Activated T-helper 17 cell treated with anti-CD3 and anti-CD28 coated beads, Interleukin-2, amount 50 U/mL, for 72 hours (primary cell): ENCODE data around the gene LRRC51. TPM values are rescaled to one million over a fixed set of nuclear protein-coding genes. Genes with fewer than 3 reads are reported as not detected.
"Not testable (repeated sequence)": the region's sequence is repeated elsewhere in the genome, so short reads cannot be mapped to it uniquely, and the experiment has no call there.

Experiments used
- ATAC-seq: fragments of 150-1000 bp; cut with Tn5 transposase; replicated peaks from 2 replicates; pipeline ENCODE4 v1.10.0; 2021; ENCODE audit warnings: mild to moderate bottlenecking, moderate library complexity
- H3K27ac Mint-ChIP-seq: one replicate; pipeline ENCODE4 v1.8.0; 2022; ENCODE audit warnings: mixed read lengths
- H3K27me3 Mint-ChIP-seq: one replicate; pipeline ENCODE4 v1.8.0; 2022; ENCODE audit warnings: mixed read lengths
- H3K36me3 Mint-ChIP-seq: one replicate; pipeline ENCODE4 v1.8.0; 2022; ENCODE audit warnings: low read depth, mild to moderate bottlenecking, mixed read lengths
- H3K4me1 Mint-ChIP-seq: one replicate; pipeline ENCODE4 v1.8.0; 2022; ENCODE audit warnings: mixed read lengths
- H3K4me3 Mint-ChIP-seq: one replicate; pipeline ENCODE4 v1.8.0; 2022; ENCODE audit warnings: mild to moderate bottlenecking, mixed read lengths
- H3K9me3 Mint-ChIP-seq: one replicate; pipeline ENCODE4 v1.8.0; 2022; ENCODE audit warnings: mixed read lengths
- total RNA-seq, 2 donors: library from RNA; stranded (reverse); gene quantifications; one replicate each; pipeline ENCODE4 v1.2.3, GENCODE V29; 2022

The LRRC51 gene
- total RNA-seq, 2 donors from 2014 or later = 3.3 to 5.4 TPM

GRCh38 chr11:72129381-72129780, 48.7 kb downstream of the LRRC51 start:
- no peak for ATAC-seq
- no peak overlapping the region for H3K27ac Mint-ChIP-seq

DNA sequence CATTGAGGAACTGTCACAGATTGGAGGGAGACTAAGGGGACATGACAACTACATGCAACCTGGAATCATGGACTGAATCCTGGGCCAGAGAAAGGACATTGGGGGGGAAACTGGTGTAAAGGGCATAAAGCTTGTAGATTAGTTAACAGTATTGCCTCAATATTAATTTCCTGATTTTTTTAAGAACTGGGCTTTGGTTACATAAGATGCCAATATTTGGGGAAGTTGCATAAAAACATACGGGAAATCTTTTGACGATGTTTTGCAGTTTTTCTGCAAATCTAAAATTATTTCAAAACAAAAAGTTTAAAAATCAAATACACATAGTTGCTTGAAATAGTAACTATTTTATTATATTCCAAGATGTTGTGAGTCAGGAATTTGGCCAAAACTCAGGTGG, 52.0 kb downstream of the LRRC51 start:
- no peaks in the 10 kb centered on the region for H3K4me1 Mint-ChIP-seq
- no peak overlapping the region for H3K27ac Mint-ChIP-seq
- no peak for ATAC-seq
- H3K9me3 Mint-ChIP-seq = peaks cover 5% of the 10 kb centered on the region
- H3K4me3 Mint-ChIP-seq = no peak overlapping the region
- no peaks in the 10 kb centered on the region for H3K36me3 Mint-ChIP-seq
- H3K27me3 Mint-ChIP-seq = peaks cover 16% of the 10 kb centered on the region

More at GRCh38 chr11:72129381-72129780, 48.7 kb downstream of the LRRC51 start:
- H3K36me3 Mint-ChIP-seq = no peaks in the 10 kb centered on the region
- H3K9me3 Mint-ChIP-seq = peaks cover 5% of the 10 kb centered on the region
- H3K4me3 Mint-ChIP-seq = no peak overlapping the region
- peaks cover 5% of the 10 kb centered on the region for H3K4me1 Mint-ChIP-seq
- peaks cover 13% of the 10 kb centered on the region for H3K27me3 Mint-ChIP-seq

GRCh38 chr11:72135473-72135872, 54.8 kb downstream of the LRRC51 start, which contains the start of gene FOLR3:
FOLR3 (plus strand) TSS chr11:72135725; CDS start chr11:72135953, 228 bp downstream.
- not testable (repeated sequence) for H3K27ac Mint-ChIP-seq, H3K36me3 Mint-ChIP-seq, H3K9me3 Mint-ChIP-seq, H3K4me3 Mint-ChIP-seq, H3K4me1 Mint-ChIP-seq, ATAC-seq
- H3K27me3 Mint-ChIP-seq = peaks cover 15% of the 10 kb centered on the region

DNA sequence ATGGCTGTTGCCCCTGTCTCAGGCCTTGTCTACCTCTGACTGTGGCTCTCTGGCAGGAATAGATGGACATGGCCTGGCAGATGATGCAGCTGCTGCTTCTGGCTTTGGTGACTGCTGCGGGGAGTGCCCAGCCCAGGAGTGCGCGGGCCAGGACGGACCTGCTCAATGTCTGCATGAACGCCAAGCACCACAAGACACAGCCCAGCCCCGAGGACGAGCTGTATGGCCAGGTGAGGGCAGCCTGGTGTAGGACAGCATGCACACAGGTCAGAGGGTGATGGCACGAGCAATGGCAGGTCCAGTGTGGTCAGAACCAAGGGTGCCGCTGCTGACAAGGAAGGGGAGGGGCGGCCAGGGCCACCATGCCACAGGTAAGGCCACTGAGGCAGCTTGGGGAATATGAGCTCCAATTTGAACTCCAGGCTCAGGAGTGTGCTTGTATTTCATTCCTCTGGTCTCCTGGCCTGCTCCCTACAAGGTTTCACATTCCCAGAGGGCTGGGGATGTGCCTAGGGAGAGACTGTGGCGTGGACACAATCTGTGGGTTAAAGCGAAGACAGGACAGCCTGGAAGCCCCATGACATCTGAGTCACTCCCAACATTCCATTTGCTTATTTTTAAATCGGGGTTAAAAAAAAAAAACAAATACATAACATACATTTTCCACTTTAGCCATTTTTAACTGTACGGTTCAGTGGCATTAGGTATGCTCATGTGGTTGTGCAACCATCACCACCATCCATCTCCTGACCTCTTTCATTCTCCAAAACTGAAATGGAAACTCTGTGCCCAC, 55.4 kb downstream of the LRRC51 start:
- H3K4me1 Mint-ChIP-seq = peaks cover 10% of the 10 kb centered on the region
- H3K9me3 Mint-ChIP-seq = no peaks in the 10 kb centered on the region
- H3K36me3 Mint-ChIP-seq = no peaks in the 10 kb centered on the region
- no peak overlapping the region for H3K4me3 Mint-ChIP-seq
- no peak for ATAC-seq
- H3K27me3 Mint-ChIP-seq = peaks cover 15% of the 10 kb centered on the region
- no peak overlapping the region for H3K27ac Mint-ChIP-seq

GRCh38 chr11:72136684-72137262, 56.1 kb downstream of the LRRC51 start:
- Mint-ChIP-seq H3K4me1 (peaks cover 16% of the 10 kb centered on the region), H3K4me3 (no peak overlapping the region), H3K27me3 (peaks cover 15% of the 10 kb centered on the region), H3K9me3 (no peaks in the 10 kb centered on the region), H3K27ac (no peak overlapping the region), H3K36me3 (no peaks in the 10 kb centered on the region)
- peak; percentile 34 for ATAC-seq

DNA sequence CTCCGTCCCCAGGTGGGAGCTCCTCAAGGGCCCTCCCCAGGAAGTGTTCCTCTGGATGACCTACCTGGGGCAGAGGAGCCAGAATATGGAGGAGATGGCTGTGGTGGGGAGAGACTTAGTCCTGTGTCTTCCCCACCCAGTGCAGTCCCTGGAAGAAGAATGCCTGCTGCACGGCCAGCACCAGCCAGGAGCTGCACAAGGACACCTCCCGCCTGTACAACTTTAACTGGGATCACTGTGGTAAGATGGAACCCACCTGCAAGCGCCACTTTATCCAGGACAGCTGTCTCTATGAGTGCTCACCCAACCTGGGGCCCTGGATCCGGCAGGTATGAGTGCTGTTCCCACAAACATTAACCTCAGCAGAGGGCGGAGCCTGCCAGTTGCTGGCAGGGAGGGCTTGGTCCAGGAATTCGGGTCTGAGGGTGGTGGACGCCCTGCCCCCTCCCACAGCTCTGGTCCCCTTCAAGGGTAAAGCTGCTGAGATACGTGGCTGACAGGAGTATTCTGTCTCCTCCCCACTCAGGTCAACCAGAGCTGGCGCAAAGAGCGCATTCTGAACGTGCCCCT, 58.3 kb downstream of the LRRC51 start:
- ATAC-seq = no peak
- no peak overlapping the region for H3K4me3 Mint-ChIP-seq
- H3K36me3 Mint-ChIP-seq = no peaks in the 10 kb centered on the region
- peaks cover 22% of the 10 kb centered on the region for H3K4me1 Mint-ChIP-seq
- no peak overlapping the region for H3K27ac Mint-ChIP-seq
- H3K27me3 Mint-ChIP-seq = peaks cover 11% of the 10 kb centered on the region
- H3K9me3 Mint-ChIP-seq = no peaks in the 10 kb centered on the region

- Mint-ChIP-seq H3K27ac (no peak overlapping the region), H3K4me3 (no peak overlapping the region), H3K36me3 (no peaks in the 10 kb centered on the region), H3K4me1 (peaks cover 23% of the 10 kb centered on the region), H3K9me3 (no peaks in the 10 kb centered on the region), H3K27me3 (peaks cover 11% of the 10 kb centered on the region)
- no peak for ATAC-seq
Measured at GRCh38 chr11:72139500-72139899, 58.9 kb downstream of the LRRC51 start.

DNA sequence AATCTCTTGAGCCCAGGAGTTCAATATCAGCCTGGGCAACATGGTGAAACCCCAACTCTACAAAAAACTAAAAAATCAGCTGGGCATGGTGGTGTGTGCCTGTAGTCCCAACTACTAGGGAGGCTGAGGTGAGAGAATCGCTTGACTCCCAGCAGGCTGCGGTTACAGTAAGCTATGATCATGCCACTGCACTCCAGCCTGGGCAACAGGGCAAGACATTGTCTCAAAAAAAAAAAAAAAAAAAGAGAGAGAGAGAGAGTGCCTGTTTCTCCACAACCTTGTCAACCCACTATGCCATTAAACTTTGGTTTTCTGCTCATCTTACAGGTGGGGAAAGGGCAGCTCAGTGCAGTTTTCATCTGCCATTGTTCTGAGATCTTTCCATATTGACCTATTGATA, 60.0 kb downstream of the LRRC51 start:
- Mint-ChIP-seq H3K4me3 (peak overlapping the region; percentile 65), H3K9me3 (no peaks in the 10 kb centered on the region), H3K4me1 (peaks cover 23% of the 10 kb centered on the region), H3K27ac (peak overlapping the region; percentile 45), H3K36me3 (no peaks in the 10 kb centered on the region), H3K27me3 (peaks cover 7% of the 10 kb centered on the region)
- ATAC-seq = peak; percentile 21

DNA sequence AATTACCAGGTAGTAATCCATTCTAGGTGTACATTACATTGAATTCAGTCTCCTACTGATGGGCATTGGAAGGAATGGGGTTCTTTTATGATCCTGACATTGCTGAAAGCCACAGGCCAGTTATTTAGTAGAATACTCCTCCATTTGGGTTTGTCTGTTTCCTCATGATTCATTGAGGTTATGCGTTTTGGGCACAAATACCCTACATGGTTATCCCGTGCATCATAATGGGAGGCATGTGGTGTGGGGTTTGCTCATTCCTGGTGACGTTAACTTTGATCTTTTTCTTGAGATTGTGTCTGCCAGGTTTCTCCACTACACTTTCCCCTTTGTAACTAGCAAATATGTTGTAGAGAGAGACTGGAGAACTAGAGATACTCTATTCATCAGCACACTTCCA, 60.4 kb downstream of the LRRC51 start:
- H3K27ac Mint-ChIP-seq = peak overlapping the region; percentile 45
- H3K4me1 Mint-ChIP-seq = peaks cover 23% of the 10 kb centered on the region
- peak; percentile 93 for ATAC-seq
- H3K9me3 Mint-ChIP-seq = no peaks in the 10 kb centered on the region
- H3K27me3 Mint-ChIP-seq = peaks cover 7% of the 10 kb centered on the region
- peak overlapping the region; percentile 65 for H3K4me3 Mint-ChIP-seq
- H3K36me3 Mint-ChIP-seq = no peaks in the 10 kb centered on the region

- H3K4me1 Mint-ChIP-seq = peaks cover 23% of the 10 kb centered on the region
- not testable (repeated sequence) for ATAC-seq, H3K27me3 Mint-ChIP-seq, H3K9me3 Mint-ChIP-seq, H3K36me3 Mint-ChIP-seq
- H3K27ac Mint-ChIP-seq = peak overlapping the region; percentile 45
- peak overlapping the region; percentile 65 for H3K4me3 Mint-ChIP-seq
Measured at GRCh38 chr11:72142086-72142485, 61.4 kb downstream of the LRRC51 start.

GRCh38 chr11:72142543-72142942, 61.9 kb downstream of the LRRC51 start:
- H3K27me3 Mint-ChIP-seq, H3K36me3 Mint-ChIP-seq, H3K27ac Mint-ChIP-seq, H3K9me3 Mint-ChIP-seq, H3K4me3 Mint-ChIP-seq, ATAC-seq: not testable (repeated sequence)
- H3K4me1 Mint-ChIP-seq = peaks cover 23% of the 10 kb centered on the region

DNA sequence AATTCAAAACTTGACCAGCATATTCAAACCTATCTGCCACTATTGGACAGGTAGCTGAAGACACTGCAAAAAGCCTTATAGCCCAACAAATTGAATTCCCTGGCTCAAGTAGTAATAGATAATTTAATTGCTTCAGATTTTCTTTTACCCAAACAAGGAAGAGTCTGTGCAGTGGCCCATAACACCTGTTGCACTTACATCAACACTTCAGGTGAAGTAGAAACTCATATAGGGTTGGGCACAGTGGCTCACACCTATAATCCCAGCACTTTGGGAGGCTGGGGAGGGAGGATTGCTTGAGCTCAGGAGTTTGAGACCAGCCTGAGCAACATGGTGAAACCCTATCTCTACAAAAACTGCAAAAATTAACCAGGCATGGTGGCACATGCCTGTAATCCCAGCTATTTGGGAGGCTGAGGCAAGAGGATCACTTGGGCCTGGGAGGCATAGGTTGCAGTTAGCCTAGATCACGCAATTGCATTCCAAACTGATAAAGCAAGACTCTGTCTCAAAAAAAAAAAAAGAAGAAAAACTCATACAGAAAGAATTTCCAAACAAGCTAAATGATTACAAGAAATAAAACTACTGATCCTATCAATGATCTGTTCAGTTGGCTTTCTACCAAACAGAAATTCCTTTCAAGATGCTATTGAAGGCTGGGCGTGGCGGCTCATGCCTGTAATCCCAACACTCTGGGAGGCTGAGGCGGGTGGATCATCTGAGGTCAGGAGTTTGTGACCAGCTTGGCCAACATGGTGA, 64.3 kb downstream of the LRRC51 start:
- no peak overlapping the region for H3K4me3 Mint-ChIP-seq
- H3K4me1 Mint-ChIP-seq = peaks cover 19% of the 10 kb centered on the region
- H3K9me3 Mint-ChIP-seq = no peaks in the 10 kb centered on the region
- H3K27me3 Mint-ChIP-seq = peaks cover 4% of the 10 kb centered on the region
- no peak overlapping the region for H3K27ac Mint-ChIP-seq
- H3K36me3 Mint-ChIP-seq = no peaks in the 10 kb centered on the region
- ATAC-seq = no peak
